GM12878 (cell line): ENCODE measurements around the gene VPS52. TPM values are rescaled to one million over a fixed set of nuclear protein-coding genes. Genes with fewer than 3 reads are reported as not detected.
A peak's percentile ranks its signal among the peaks of the same experiment; 100 is the strongest.

Experiments used
- ATAC-seq: fragments of 200-7000 bp; cut with Tn5 transposase; 3 replicates; pipeline ENCODE4 v1.9.1; 2020; ENCODE audit warnings: mild to moderate bottlenecking, moderate library complexity
- BruUV-seq: library from RNA; stranded (reverse); fragments of 400-500 nt; replicated peaks from 2 replicates; lab custom pipeline; 2021; lab: Mats Ljungman, UMichigan
- CTCF ChIA-PET: fragments of 300-600 bp; sonication (Branson Sonifier 250); formaldehyde crosslinking; extraction: SDS; loops from one replicate; lab custom pipeline; 2021; ENCODE audit warnings: inconsistent platforms; lab: Yijun Ruan, JAX
- POLR2A ChIA-PET: fragments of 350-600 bp; formaldehyde crosslinking; extraction: SDS; loops from one replicate; lab custom pipeline; 2021; ENCODE audit warnings: inconsistent platforms; lab: Charles Lee
- RAD21 ChIA-PET: fragments of 300-600 bp; sonication (Branson Sonifier 250); formaldehyde crosslinking; loops from one replicate; lab custom pipeline; 2023; ENCODE audit warnings: antibody characterized with exemption; ENCODE audit not compliant: unreplicated experiment; lab: Charles Lee
- SMC1A ChIA-PET: fragments of 300-600 bp; sonication (Branson Sonifier 250); formaldehyde crosslinking; loops from one replicate; lab custom pipeline; 2023; ENCODE audit not compliant: unreplicated experiment, uncharacterized antibody; lab: Charles Lee
- DNase-seq: peaks from one replicate; pipeline ENCODE4 v3.0.0-alpha.2; 2011; ENCODE audit warnings: low read depth, low spot score
- FAIRE-seq: peaks from 3 replicates; lab custom pipeline; 2011; peaks lifted over from hg19 to GRCh38; lab: Jason Lieb, UNC
- H2AFZ ChIP-seq: 2 replicates; pipeline ENCODE4 v1.6.0; 2011; ENCODE audit warnings: low read depth, low read length, control low read depth; ENCODE audit not compliant: control insufficient read depth
- H3K27ac ChIP-seq: 2 replicates; pipeline ENCODE4 v1.5.1; 2011; ENCODE audit warnings: control low read depth; ENCODE audit not compliant: control insufficient read depth, insufficient read depth
- H3K27me3 ChIP-seq, 2 experiments: replicated peaks in 1 of 2; 2 replicates each; pipeline versions ENCODE4 v1.6.0 to v1.6.1; 2011; ENCODE audit warnings: low read length in 1 of 2; ENCODE audit not compliant: control insufficient read depth in 2 of 2, insufficient read depth in 2 of 2
- H3K36me3 ChIP-seq, 2 experiments: 2 replicates each; pipeline ENCODE4 v1.5.1; 2011; ENCODE audit warnings: low read length in 1 of 2; ENCODE audit not compliant: control insufficient read depth in 2 of 2, insufficient read depth in 2 of 2
- H3K4me1 ChIP-seq: 2 replicates; pipeline ENCODE4 v1.6.1; 2011; ENCODE audit warnings: mild to moderate bottlenecking, low read length, moderate library complexity, mixed read lengths; ENCODE audit not compliant: control insufficient read depth, insufficient read depth
- H3K4me2 ChIP-seq: 2 replicates; pipeline ENCODE4 v1.6.0; 2011; ENCODE audit warnings: control low read depth; ENCODE audit not compliant: control insufficient read depth, insufficient read depth
- H3K4me3 ChIP-seq: fragments of 200-600 bp; sonication (generic); 2 replicates; pipeline ENCODE4 v1.5.1; 2016
- H3K79me2 ChIP-seq: 2 replicates; pipeline ENCODE4 v1.6.0; 2011; ENCODE audit warnings: low read length; ENCODE audit not compliant: control insufficient read depth, insufficient read depth
- H3K9ac ChIP-seq: 2 replicates; pipeline ENCODE4 v1.8.0; 2011; ENCODE audit warnings: low read length, control low read depth, mixed read lengths; ENCODE audit not compliant: control insufficient read depth, insufficient read depth
- H3K9me3 ChIP-seq: replicated peaks from 3 replicates; pipeline ENCODE4 v1.5.1; 2011; ENCODE audit warnings: mild to moderate bottlenecking, low read length; ENCODE audit not compliant: control insufficient read depth, insufficient read depth
- H4K20me1 ChIP-seq: 2 replicates; pipeline ENCODE4 v1.6.0; 2011; ENCODE audit not compliant: control insufficient read depth, insufficient read depth
- CHD2 ChIP-seq: IDR thresholded peaks from 2 replicates; pipeline ENCODE4 v1.6.1; 2011; ENCODE audit warnings: low read depth, low read length, improper control_type of control experiment, borderline replicate concordance
- EGR1 ChIP-seq, 2 experiments: IDR thresholded peaks; 1 replicate in 1 of 2; 2 replicates in 1 of 2; pipeline ENCODE4 v1.6.1; 2011 to 2012; ENCODE audit warnings: low read depth in 2 of 2, low read length in 2 of 2, borderline replicate concordance in 1 of 2, mild to moderate bottlenecking in 1 of 2, moderate library complexity in 1 of 2
- FOXK2 ChIP-seq: fragments of 450-650 bp; IDR thresholded peaks from 2 replicates; pipeline ENCODE4 v1.6.1; 2017; ENCODE audit warnings: mild to moderate bottlenecking, moderate library complexity
- HDGF ChIP-seq: fragments of 450-650 bp; IDR thresholded peaks from 2 replicates; pipeline ENCODE4 v1.6.1; 2016; ENCODE audit warnings: antibody characterized with exemption
- IKZF1 ChIP-seq: fragments of 450-650 bp; conservative IDR thresholded peaks from 2 replicates; pipeline ENCODE4 v1.6.1; 2017; ENCODE audit warnings: antibody characterized with exemption, mild to moderate bottlenecking
- KAT2A ChIP-seq: conservative IDR thresholded peaks from 2 replicates; pipeline ENCODE4 v1.6.1; 2011; ENCODE audit warnings: low read depth, low read length; ENCODE audit not compliant: control insufficient read depth
- KLF5 ChIP-seq: fragments of 450-650 bp; IDR thresholded peaks from 2 replicates; pipeline ENCODE4 v1.6.1; 2014; ENCODE audit warnings: mild to moderate bottlenecking; ENCODE audit not compliant: partially characterized antibody
- NFXL1 ChIP-seq: fragments of 450-650 bp; IDR thresholded peaks from 2 replicates; pipeline ENCODE4 v1.6.1; 2017; ENCODE audit warnings: antibody characterized with exemption, mild to moderate bottlenecking, borderline replicate concordance
- NKRF ChIP-seq: fragments of 450-650 bp; conservative IDR thresholded peaks from 2 replicates; pipeline ENCODE4 v1.6.1; 2017; ENCODE audit warnings: mild to moderate bottlenecking, moderate library complexity
- PML ChIP-seq: IDR thresholded peaks from 2 replicates; pipeline ENCODE4 v1.6.1; 2012; ENCODE audit warnings: low read length, inconsistent platforms
- POLR2AphosphoS5 ChIP-seq: IDR thresholded peaks from 2 replicates; pipeline ENCODE4 v1.6.1; 2011; ENCODE audit warnings: mild to moderate bottlenecking, low read length, inconsistent platforms
- RAD21 ChIP-seq: IDR thresholded peaks from 2 replicates; pipeline ENCODE4 v1.6.1; 2011; ENCODE audit warnings: mild to moderate bottlenecking, low read depth, low read length, moderate library complexity; ENCODE audit not compliant: insufficient read depth
- RCOR1 ChIP-seq: conservative IDR thresholded peaks from 2 replicates; pipeline ENCODE4 v1.6.1; 2012; ENCODE audit warnings: low read depth, low read length, improper control_type of control experiment
- SPI1 ChIP-seq: IDR thresholded peaks from 2 replicates; pipeline ENCODE4 v1.6.1; 2011; ENCODE audit warnings: low read depth, mild to moderate bottlenecking, low read length, moderate library complexity, borderline replicate concordance; ENCODE audit not compliant: insufficient read depth
- ZSCAN29 ChIP-seq: fragments of 450-650 bp; IDR thresholded peaks from 2 replicates; pipeline ENCODE4 v1.6.1; 2017; ENCODE audit warnings: mild to moderate bottlenecking, moderate library complexity
- ZZZ3 ChIP-seq: IDR thresholded peaks from 2 replicates; pipeline ENCODE4 v1.6.1; 2011; ENCODE audit warnings: low read depth; ENCODE audit not compliant: control insufficient read depth, insufficient read length
- WGBS: methylation state at CpG from one replicate; pipeline ENCODE4 v1.1.6; 2016; ENCODE audit warnings: low lambda C conversion rate; ENCODE audit not compliant: insufficient replicate concordance, insufficient coverage; ENCODE audit errors: missing lambda C conversion rate; 5-methylcytosine and 5-hydroxymethylcytosine counted together
- in situ Hi-C: fragments of 300-500 bp; cut with MboI; formaldehyde crosslinking; loops from 9 replicates; pipeline ENCODE4 v1.14.3; 2018; ENCODE audit warnings: mixed read lengths
- intact Hi-C: fragments of 100-400 bp; cut with micrococcal nuclease; formaldehyde crosslinking; loops from one replicate; pipeline ENCODE4 v1.14.2; 2022; ENCODE audit not compliant: unreplicated experiment
- polyA plus RNA-seq, 11 experiments: library from polyadenylated mRNA; depleted of rRNA in 4 of 11; unstranded in 6 of 11; stranded (reverse) in 5 of 11; fragments of >200 nt; fragmentation: Nextera tagmentation in 4 of 11; fragmentation: Illumina TruSeq in 1 of 11; extraction: Ambion mirVana in 4 of 11; extraction: Trizol in 1 of 11; gene quantifications; 1 replicate in 1 of 11; 2 replicates in 10 of 11; pipeline versions ENCODE4 v1.2.1 to v1.2.3, GENCODE V29; 2011 to 2016; ENCODE audit warnings: inconsistent platforms in 2 of 11, missing spikeins in 2 of 11, low read depth in 1 of 11
- total RNA-seq, 4 experiments: library from RNA; depleted of rRNA in 3 of 4; stranded (reverse); fragments of >200 nt in 3 of 4; fragmentation: Illumina TruSeq in 1 of 4; extraction: Trizol in 1 of 4; gene quantifications; 2 replicates each; pipeline versions ENCODE4 v1.2.1 to v1.2.3, GENCODE V29; 2013 to 2021
- TF ChIP-seq, protein P1 (sequence below): fragments of 450-650 bp; IDR thresholded peaks from 2 replicates; pipeline ENCODE4 v1.6.1; 2017; ENCODE audit warnings: mild to moderate bottlenecking, moderate library complexity

Gene VPS52
- total and polyA plus RNA-seq, 10 of the 15 experiments (the other 5 are each of a cell fraction or from before 2014, with no cell fraction given): 11.3 to 52.7 (median 36.7) TPM

GRCh38 chr6:33213166-33213988, 58.3 kb downstream of the VPS52 start (continued):
- TF ChIP-seq NKRF (no peak), IKZF1 (0 out of 2 replicates have a peak, but pooled peaks have one; percentile 14), ZZZ3 (no peak), HDGF (no peak), ZSCAN29 (no peak), RAD21 (no peak), POLR2AphosphoS5 (peak; percentile 27; the same call in 1 of the 2 replicates), CHD2 (no peak)
- TF ChIP-seq, all 136 proteins: peak for 6

GRCh38 chr6:33212857-33213165, 58.9 kb downstream of the VPS52 start:
- no peak for ATAC-seq
- intact Hi-C loops (no loop called here), in situ Hi-C loops (no loop called here)
- ChIA-PET RAD21 (no interaction called here), SMC1A (interaction anchor here (0.6 to 1.3 kb wide), 3 partner anchors 59 to 305 kb away, joined by 3 to 4 read pairs (median 3); no protein-coding TSS in a partner anchor), POLR2A (no interaction called here), CTCF (interaction anchor here (1.2 kb wide), 1 partner anchor 36 kb away, joined by 4 read pairs; no protein-coding TSS in a partner anchor)
- Histone ChIP-seq H3K36me3 (peaks cover 0 to 5% of the 10 kb centered on the region in 2 experiments; a peak in 2 of 4 replicates), H3K9me3 (no peaks in the 10 kb centered on the region), H3K27ac (no peak overlapping the region), H4K20me1 (no peaks in the 10 kb centered on the region; the same call in 1 of the 2 replicates), H3K4me2 (peak overlapping the region; percentile 62), H2AFZ (no peak overlapping the region), H3K4me3 (peak overlapping the region; percentile 32; the same call in 1 of the 2 replicates), H3K4me1 (peaks cover 12% of the 10 kb centered on the region), H3K27me3 (peaks cover 2 to 3% of the 10 kb centered on the region in 2 experiments; a peak in 3 of 4 replicates), H3K79me2 (peaks cover 3% of the 10 kb centered on the region), H3K9ac (no peak overlapping the region; the same call in 1 of the 2 replicates)
- FAIRE-seq: no peak
- WGBS: 56% methylated on average over 6 of the region's 6 CpGs
- DNase-seq: no peak
- no TSS peak for BruUV-seq
- TF ChIP-seq NFXL1: no peak
- no peak for TF ChIP-seq RCOR1
- TF ChIP-seq EGR1 (IDR thresholded peaks at IDR 0.05; ENCODE audit: borderline replicate concordance in 1 of 2, low read depth in 2 of 2, low read length in 2 of 2): no peak
- TF ChIP-seq KAT2A: no peak
- no peak for TF ChIP-seq SPI1
- no peak for TF ChIP-seq KLF5
- TF ChIP-seq, protein P1, sequence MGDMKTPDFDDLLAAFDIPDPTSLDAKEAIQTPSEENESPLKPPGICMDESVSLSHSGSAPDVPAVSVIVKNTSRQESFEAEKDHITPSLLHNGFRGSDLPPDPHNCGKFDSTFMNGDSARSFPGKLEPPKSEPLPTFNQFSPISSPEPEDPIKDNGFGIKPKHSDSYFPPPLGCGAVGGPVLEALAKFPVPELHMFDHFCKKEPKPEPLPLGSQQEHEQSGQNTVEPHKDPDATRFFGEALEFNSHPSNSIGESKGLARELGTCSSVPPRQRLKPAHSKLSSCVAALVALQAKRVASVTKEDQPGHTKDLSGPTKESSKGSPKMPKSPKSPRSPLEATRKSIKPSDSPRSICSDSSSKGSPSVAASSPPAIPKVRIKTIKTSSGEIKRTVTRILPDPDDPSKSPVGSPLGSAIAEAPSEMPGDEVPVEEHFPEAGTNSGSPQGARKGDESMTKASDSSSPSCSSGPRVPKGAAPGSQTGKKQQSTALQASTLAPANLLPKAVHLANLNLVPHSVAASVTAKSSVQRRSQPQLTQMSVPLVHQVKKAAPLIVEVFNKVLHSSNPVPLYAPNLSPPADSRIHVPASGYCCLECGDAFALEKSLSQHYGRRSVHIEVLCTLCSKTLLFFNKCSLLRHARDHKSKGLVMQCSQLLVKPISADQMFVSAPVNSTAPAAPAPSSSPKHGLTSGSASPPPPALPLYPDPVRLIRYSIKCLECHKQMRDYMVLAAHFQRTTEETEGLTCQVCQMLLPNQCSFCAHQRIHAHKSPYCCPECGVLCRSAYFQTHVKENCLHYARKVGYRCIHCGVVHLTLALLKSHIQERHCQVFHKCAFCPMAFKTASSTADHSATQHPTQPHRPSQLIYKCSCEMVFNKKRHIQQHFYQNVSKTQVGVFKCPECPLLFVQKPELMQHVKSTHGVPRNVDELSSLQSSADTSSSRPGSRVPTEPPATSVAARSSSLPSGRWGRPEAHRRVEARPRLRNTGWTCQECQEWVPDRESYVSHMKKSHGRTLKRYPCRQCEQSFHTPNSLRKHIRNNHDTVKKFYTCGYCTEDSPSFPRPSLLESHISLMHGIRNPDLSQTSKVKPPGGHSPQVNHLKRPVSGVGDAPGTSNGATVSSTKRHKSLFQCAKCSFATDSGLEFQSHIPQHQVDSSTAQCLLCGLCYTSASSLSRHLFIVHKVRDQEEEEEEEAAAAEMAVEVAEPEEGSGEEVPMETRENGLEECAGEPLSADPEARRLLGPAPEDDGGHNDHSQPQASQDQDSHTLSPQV: no peak
- TF ChIP-seq FOXK2: no peak
- TF ChIP-seq PML: no peak
